Muscle layer of duodenum (tissue), 2 donors: ENCODE results near the gene NRXN3.

ENCODE experiments used
- H3K27ac ChIP-seq: one replicate; pipeline ENCODE4 v1.7.0; 2013; ENCODE audit warnings: mild to moderate bottlenecking, low read length
- H3K27me3 ChIP-seq: one replicate; pipeline ENCODE4 v1.7.0; 2013; ENCODE audit warnings: low read depth, mild to moderate bottlenecking, control low read depth, low read length
- H3K36me3 ChIP-seq, 2 donors: one replicate each; pipeline ENCODE4 v1.7.0; 2013; ENCODE audit warnings: low read length in 2 of 2, control low read depth in 1 of 2, mild to moderate bottlenecking in 1 of 2; ENCODE audit not compliant: insufficient read depth in 2 of 2, control insufficient read depth in 1 of 2
- H3K4me1 ChIP-seq, 2 donors: one replicate each; pipeline ENCODE4 v1.7.0; 2013; ENCODE audit warnings: low read length in 2 of 2, mild to moderate bottlenecking in 2 of 2, control low read depth in 1 of 2, moderate library complexity in 1 of 2; ENCODE audit not compliant: insufficient read depth in 2 of 2, control insufficient read depth in 1 of 2
- H3K4me3 ChIP-seq, 2 donors: one replicate each; pipeline ENCODE4 v1.7.0; 2013; ENCODE audit warnings: low read length in 2 of 2, low read depth in 1 of 2, mild to moderate bottlenecking in 1 of 2
- H3K9me3 ChIP-seq, 2 donors: one replicate each; pipeline ENCODE4 v1.7.0; 2013; ENCODE audit warnings: low read length in 2 of 2, control low read depth in 1 of 2, mild to moderate bottlenecking in 1 of 2; ENCODE audit not compliant: control insufficient read depth in 1 of 2
- donor health status: healthy.

Gene NRXN3

GRCh38 chr14:78614593-78614992 is 444.4 kb downstream of the NRXN3 start:
- Histone ChIP-seq H3K9me3 (no peaks in the 10 kb centered on the region), H3K27ac (no peak overlapping the region), H3K36me3 (no peaks in the 10 kb centered on the region), H3K27me3 (no peaks in the 10 kb centered on the region), H3K4me1 (no peaks in the 10 kb centered on the region), H3K4me3 (no peak overlapping the region)

- H3K4me3 ChIP-seq = no peak overlapping the region
Measured at GRCh38 chr14:78617735-78618134, 447.6 kb downstream of the NRXN3 start.

GRCh38 chr14:78618368-78618767 is 448.2 kb downstream of the NRXN3 start:
- no peaks in the 10 kb centered on the region for H3K4me1 ChIP-seq
- H3K4me3 ChIP-seq = no peak overlapping the region
- H3K36me3 ChIP-seq = no peaks in the 10 kb centered on the region
- H3K27me3 ChIP-seq = no peaks in the 10 kb centered on the region
- no peaks in the 10 kb centered on the region for H3K9me3 ChIP-seq
- no peak overlapping the region for H3K27ac ChIP-seq

More at GRCh38 chr14:78617735-78618134, 447.6 kb downstream of the NRXN3 start:
- Histone ChIP-seq H3K9me3 (no peaks in the 10 kb centered on the region), H3K36me3 (no peaks in the 10 kb centered on the region), H3K27ac (no peak overlapping the region), H3K4me1 (no peaks in the 10 kb centered on the region), H3K27me3 (no peaks in the 10 kb centered on the region)

- no peak overlapping the region for H3K27ac ChIP-seq
- H3K27me3 ChIP-seq = no peaks in the 10 kb centered on the region
- H3K4me3 ChIP-seq = no peak overlapping the region
- H3K9me3 ChIP-seq = no peaks in the 10 kb centered on the region
- no peaks in the 10 kb centered on the region for H3K4me1 ChIP-seq
- H3K36me3 ChIP-seq = no peaks in the 10 kb centered on the region
Measured at GRCh38 chr14:78627114-78627513, 456.9 kb downstream of the NRXN3 start.

DNA sequence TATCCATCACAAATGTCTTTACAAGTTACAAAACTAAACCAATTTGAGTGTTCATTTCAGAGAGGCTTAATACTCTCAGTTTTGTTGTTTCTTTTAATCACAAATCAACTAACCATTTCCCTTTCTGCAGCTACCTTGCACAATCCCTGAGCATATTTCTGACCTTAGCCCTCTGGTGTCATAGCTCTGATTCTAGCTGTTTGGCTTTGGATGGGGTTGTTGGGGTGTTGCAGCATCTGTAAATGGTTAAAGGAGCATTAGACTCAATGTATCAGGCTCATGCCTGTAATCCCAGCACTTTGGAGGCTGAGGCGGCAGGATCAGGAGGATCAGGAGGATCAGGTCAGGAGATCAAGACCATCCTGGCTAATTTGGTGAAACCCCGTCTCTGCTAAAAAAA is 461.4 kb downstream of the NRXN3 start:
- Histone ChIP-seq H3K4me3 (no peak overlapping the region), H3K27ac (no peak overlapping the region), H3K4me1 (no peaks in the 10 kb centered on the region), H3K36me3 (no peaks in the 10 kb centered on the region), H3K27me3 (no peaks in the 10 kb centered on the region), H3K9me3 (no peaks in the 10 kb centered on the region)

GRCh38 chr14:78633752-78634151 is 463.6 kb downstream of the NRXN3 start:
- Histone ChIP-seq H3K4me1 (no peaks in the 10 kb centered on the region), H3K27me3 (no peaks in the 10 kb centered on the region), H3K9me3 (no peaks in the 10 kb centered on the region), H3K4me3 (no peak overlapping the region), H3K27ac (no peak overlapping the region), H3K36me3 (no peaks in the 10 kb centered on the region)

GRCh38 chr14:78637489-78637888 is 467.3 kb downstream of the NRXN3 start:
- no peaks in the 10 kb centered on the region for H3K9me3 ChIP-seq
- no peaks in the 10 kb centered on the region for H3K27me3 ChIP-seq
- no peaks in the 10 kb centered on the region for H3K4me1 ChIP-seq
- no peak overlapping the region for H3K4me3 ChIP-seq
- no peaks in the 10 kb centered on the region for H3K36me3 ChIP-seq
- H3K27ac ChIP-seq = no peak overlapping the region

DNA sequence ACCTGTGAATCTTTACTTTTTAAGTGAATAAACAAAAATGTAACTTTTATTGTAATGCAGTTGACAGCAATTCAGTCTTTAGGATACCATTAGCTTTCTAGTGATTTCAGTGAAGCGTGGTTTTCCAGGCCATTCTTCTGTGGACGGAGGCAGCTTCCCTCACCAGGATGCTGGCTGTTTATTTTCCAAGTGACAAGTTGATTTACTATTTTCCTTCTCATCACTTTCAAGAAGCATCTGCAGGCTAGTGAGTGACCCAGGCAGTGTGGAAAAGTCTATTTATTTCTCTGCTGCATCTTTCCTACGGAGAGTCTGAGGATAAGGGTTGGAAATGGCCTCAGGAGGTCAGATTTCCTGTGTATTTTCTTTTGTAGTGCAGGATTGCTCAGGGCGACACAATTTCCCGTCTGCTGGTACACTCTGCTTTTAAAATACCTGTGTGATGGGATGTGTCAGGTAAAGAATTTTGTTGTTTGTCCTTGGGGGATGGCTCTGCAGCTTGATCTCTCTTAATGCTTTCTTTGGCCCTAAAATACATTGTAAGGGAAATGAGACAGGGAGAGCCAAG is 467.8 kb downstream of the NRXN3 start:
- Histone ChIP-seq H3K27me3 (no peaks in the 10 kb centered on the region), H3K27ac (no peak overlapping the region), H3K4me1 (no peaks in the 10 kb centered on the region), H3K36me3 (no peaks in the 10 kb centered on the region), H3K9me3 (no peaks in the 10 kb centered on the region), H3K4me3 (no peak overlapping the region)

DNA sequence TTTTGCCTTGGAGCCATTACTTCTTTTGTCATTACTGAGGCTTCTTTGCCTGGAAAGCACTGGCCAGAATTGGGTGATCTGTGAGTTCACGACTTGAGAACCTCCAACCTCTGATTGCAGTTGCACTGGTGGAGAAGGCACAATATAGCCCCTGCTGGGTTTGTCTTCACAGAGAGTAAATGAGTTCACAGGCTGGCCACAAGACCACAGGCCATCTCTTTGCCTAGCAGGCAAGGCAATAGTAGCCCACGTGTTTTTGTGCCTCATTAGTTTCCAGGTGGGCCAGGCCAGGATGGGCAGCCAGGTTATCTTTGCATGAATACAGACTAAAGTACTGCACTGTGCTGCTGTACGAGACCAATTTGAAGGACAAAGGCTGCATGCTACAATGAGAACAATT is 468.8 kb downstream of the NRXN3 start:
- Histone ChIP-seq H3K4me1 (no peaks in the 10 kb centered on the region), H3K9me3 (no peaks in the 10 kb centered on the region), H3K36me3 (no peaks in the 10 kb centered on the region), H3K4me3 (no peak overlapping the region), H3K27ac (no peak overlapping the region), H3K27me3 (no peaks in the 10 kb centered on the region)

DNA sequence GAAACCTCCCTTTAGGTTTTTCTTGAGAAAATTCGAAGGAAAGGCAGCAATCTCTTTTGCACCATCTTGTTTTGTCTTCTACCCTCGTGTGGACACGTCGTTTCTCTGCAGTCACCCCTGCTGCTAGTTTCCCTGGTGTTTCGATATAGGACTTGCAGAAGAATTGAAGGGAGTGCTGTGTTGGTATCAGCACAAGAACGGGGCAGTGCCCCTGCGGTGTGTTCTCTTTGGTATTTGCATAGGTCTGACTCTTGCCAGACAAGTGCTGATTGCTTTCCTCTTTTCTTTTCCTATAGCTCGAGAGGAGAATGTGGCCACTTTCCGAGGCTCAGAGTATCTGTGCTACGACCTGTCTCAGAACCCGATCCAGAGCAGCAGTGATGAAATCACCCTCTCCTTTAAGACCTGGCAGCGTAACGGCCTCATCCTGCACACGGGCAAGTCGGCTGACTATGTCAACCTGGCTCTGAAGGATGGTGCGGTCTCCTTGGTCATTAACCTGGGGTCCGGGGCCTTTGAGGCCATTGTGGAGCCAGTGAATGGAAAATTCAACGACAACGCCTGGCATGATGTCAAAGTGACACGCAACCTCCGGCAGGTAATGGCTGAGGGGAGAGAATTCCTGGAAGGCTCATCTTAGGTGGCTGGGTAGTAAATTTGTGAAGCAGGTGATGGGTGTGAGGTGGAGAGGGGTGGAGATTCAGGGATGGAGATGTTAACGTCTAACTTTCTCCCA is 474.8 kb downstream of the NRXN3 start:
- H3K9me3 ChIP-seq = no peaks in the 10 kb centered on the region
- no peaks in the 10 kb centered on the region for H3K4me1 ChIP-seq
- no peaks in the 10 kb centered on the region for H3K36me3 ChIP-seq
- H3K4me3 ChIP-seq = no peak overlapping the region
- no peaks in the 10 kb centered on the region for H3K27me3 ChIP-seq
- no peak overlapping the region for H3K27ac ChIP-seq

GRCh38 chr14:78652727-78653126 is 482.6 kb downstream of the NRXN3 start:
- no peaks in the 10 kb centered on the region for H3K4me1 ChIP-seq
- H3K4me3 ChIP-seq = no peak overlapping the region
- H3K9me3 ChIP-seq = no peaks in the 10 kb centered on the region
- no peaks in the 10 kb centered on the region for H3K36me3 ChIP-seq
- H3K27ac ChIP-seq = no peak overlapping the region
- no peaks in the 10 kb centered on the region for H3K27me3 ChIP-seq

DNA sequence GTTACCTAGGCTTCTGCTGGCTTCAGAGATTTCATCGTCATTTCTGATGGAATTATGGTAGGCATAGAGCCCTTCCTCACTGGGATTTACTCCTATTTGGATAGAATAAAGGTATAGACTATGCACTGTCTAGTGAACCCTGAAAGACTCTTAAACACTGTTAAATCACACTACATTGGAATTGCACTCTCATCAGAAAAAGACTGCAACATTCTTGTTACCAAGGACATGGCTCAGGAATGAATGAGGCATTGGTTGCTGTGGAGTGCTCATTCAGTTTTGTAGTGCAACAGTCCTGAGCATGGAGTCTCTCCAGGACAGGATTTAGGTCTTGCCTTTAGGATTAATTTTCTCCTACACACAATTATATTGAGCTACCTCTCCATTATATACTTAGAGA is 483.0 kb downstream of the NRXN3 start:
- Histone ChIP-seq H3K27me3 (no peaks in the 10 kb centered on the region), H3K36me3 (no peaks in the 10 kb centered on the region), H3K27ac (no peak overlapping the region), H3K4me3 (no peak overlapping the region), H3K9me3 (no peaks in the 10 kb centered on the region), H3K4me1 (no peaks in the 10 kb centered on the region)
